ENCODE results near the gene PCDHB2.

DNA sequence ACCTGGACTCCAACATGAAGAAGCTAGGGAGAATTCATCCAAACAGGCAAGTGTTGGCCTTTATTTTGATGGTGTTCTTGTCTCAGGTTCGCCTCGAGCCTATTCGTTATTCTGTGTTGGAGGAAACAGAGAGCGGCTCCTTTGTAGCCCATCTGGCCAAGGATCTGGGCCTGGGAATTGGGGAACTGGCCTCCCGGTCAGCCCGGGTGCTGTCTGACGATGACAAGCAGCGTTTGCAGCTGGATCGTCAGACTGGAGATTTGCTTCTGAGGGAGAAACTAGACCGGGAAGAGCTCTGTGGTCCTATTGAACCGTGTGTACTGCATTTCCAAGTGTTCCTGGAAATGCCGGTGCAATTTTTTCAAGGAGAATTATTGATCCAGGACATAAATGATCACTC lies 27.6 kb downstream of the PCDHB2 start:
- TF ChIP-seq, protein P1, sequence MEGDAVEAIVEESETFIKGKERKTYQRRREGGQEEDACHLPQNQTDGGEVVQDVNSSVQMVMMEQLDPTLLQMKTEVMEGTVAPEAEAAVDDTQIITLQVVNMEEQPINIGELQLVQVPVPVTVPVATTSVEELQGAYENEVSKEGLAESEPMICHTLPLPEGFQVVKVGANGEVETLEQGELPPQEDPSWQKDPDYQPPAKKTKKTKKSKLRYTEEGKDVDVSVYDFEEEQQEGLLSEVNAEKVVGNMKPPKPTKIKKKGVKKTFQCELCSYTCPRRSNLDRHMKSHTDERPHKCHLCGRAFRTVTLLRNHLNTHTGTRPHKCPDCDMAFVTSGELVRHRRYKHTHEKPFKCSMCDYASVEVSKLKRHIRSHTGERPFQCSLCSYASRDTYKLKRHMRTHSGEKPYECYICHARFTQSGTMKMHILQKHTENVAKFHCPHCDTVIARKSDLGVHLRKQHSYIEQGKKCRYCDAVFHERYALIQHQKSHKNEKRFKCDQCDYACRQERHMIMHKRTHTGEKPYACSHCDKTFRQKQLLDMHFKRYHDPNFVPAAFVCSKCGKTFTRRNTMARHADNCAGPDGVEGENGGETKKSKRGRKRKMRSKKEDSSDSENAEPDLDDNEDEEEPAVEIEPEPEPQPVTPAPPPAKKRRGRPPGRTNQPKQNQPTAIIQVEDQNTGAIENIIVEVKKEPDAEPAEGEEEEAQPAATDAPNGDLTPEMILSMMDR (IDR thresholded peaks at IDR 0.05) = no peak
- TF ChIP-seq EZH2 (IDR thresholded peaks at IDR 0.05) = no peak
